Mesenchymal stem cell (in vitro differentiated cells and primary cell): ENCODE measurements around the gene CNBP.

ENCODE experiments used
- DNase-seq: peaks from one replicate; pipeline ENCODE4 v3.0.0-alpha.2; 2013
- H2AFZ ChIP-seq: one replicate; pipeline ENCODE4 v1.6.1; 2013; ENCODE audit warnings: low read depth, mild to moderate bottlenecking, control low read depth, inconsistent platforms, low read length, moderate library complexity
- H2AK5ac ChIP-seq: 2 replicates; pipeline ENCODE4 v1.6.1; 2013; ENCODE audit warnings: low read length, moderate library complexity, mild to moderate bottlenecking, inconsistent platforms; ENCODE audit not compliant: severe bottlenecking
- H2BK120ac ChIP-seq: one replicate; pipeline ENCODE4 v1.6.1; 2013; ENCODE audit warnings: low read depth, mild to moderate bottlenecking, inconsistent platforms, low read length, moderate library complexity
- H2BK12ac ChIP-seq, 2 experiments: one replicate each; pipeline ENCODE4 v1.6.1; 2013; ENCODE audit warnings: inconsistent platforms in 2 of 2, low read length in 2 of 2, mild to moderate bottlenecking in 2 of 2, moderate library complexity in 2 of 2, control low read depth in 1 of 2
- H2BK15ac ChIP-seq: one replicate; pipeline ENCODE4 v1.6.1; 2013; ENCODE audit warnings: mild to moderate bottlenecking, low read depth, inconsistent platforms; ENCODE audit not compliant: poor library complexity, severe bottlenecking
- H2BK5ac ChIP-seq: 2 replicates; pipeline ENCODE4 v1.6.1; 2013; ENCODE audit warnings: low read depth, mild to moderate bottlenecking, low read length, control low read depth, inconsistent platforms; ENCODE audit not compliant: poor library complexity, severe bottlenecking
- H3K14ac ChIP-seq, 2 experiments: one replicate each; pipeline ENCODE4 v1.6.1; 2013; ENCODE audit warnings: inconsistent platforms in 2 of 2, low read length in 2 of 2, control low read depth in 1 of 2, mild to moderate bottlenecking in 1 of 2, moderate library complexity in 1 of 2
- H3K18ac ChIP-seq, 2 experiments: one replicate each; pipeline ENCODE4 v1.6.1; 2013; ENCODE audit warnings: inconsistent platforms in 2 of 2, low read length in 2 of 2, control low read depth in 1 of 2, low read depth in 1 of 2, mild to moderate bottlenecking in 1 of 2
- H3K23ac ChIP-seq, 2 experiments: one replicate each; pipeline ENCODE4 v1.6.1; 2013; ENCODE audit warnings: inconsistent platforms in 2 of 2, low read length in 2 of 2, mild to moderate bottlenecking in 2 of 2, moderate library complexity in 2 of 2, control low read depth in 1 of 2
- H3K27ac ChIP-seq: 2 replicates; pipeline ENCODE4 v1.5.1; 2013; ENCODE audit warnings: mild to moderate bottlenecking, moderate library complexity, low read length, control low read depth, inconsistent platforms; ENCODE audit not compliant: poor library complexity, severe bottlenecking
- H3K27me3 ChIP-seq, 2 experiments: 2 replicates each; pipeline versions ENCODE4 v1.6.1 to v1.7.0; 2013; ENCODE audit warnings: low read length in 2 of 2, mild to moderate bottlenecking in 2 of 2, moderate library complexity in 2 of 2, control low read depth in 1 of 2, inconsistent platforms in 1 of 2; ENCODE audit not compliant: control insufficient read depth in 1 of 2, insufficient read depth in 1 of 2
- H3K36me3 ChIP-seq, 2 experiments: 2 replicates each; pipeline versions ENCODE4 v1.6.1 to v1.7.0; 2013; ENCODE audit warnings: low read length in 2 of 2, control low read depth in 1 of 2, inconsistent platforms in 1 of 2, low read depth in 1 of 2, mild to moderate bottlenecking in 1 of 2; ENCODE audit not compliant: insufficient read depth in 2 of 2, control insufficient read depth in 1 of 2
- H3K4ac ChIP-seq, 2 experiments: one replicate each; pipeline ENCODE4 v1.6.1; 2013; ENCODE audit warnings: inconsistent platforms in 2 of 2, low read length in 2 of 2, mild to moderate bottlenecking in 2 of 2, moderate library complexity in 2 of 2, control low read depth in 1 of 2, low read depth in 1 of 2
- H3K4me1 ChIP-seq: 2 replicates; pipeline ENCODE4 v1.6.1; 2013; ENCODE audit warnings: low read depth, low read length, control low read depth; ENCODE audit not compliant: control insufficient read depth, insufficient read depth
- H3K4me2 ChIP-seq: 2 replicates; pipeline ENCODE4 v1.6.1; 2013; ENCODE audit warnings: low read length, mild to moderate bottlenecking, inconsistent platforms; ENCODE audit not compliant: poor library complexity, severe bottlenecking
- H3K4me3 ChIP-seq, 2 experiments: 2 replicates each; pipeline versions ENCODE4 v1.5.1 to v1.7.0; 2013; ENCODE audit warnings: low read length in 2 of 2, mild to moderate bottlenecking in 2 of 2, control low read depth in 1 of 2, low read depth in 1 of 2; ENCODE audit not compliant: insufficient read depth in 1 of 2
- H3K79me1 ChIP-seq: replicated peaks from 2 replicates; pipeline ENCODE4 v1.6.1; 2013; ENCODE audit warnings: mild to moderate bottlenecking, control low read depth, low read length, inconsistent platforms; ENCODE audit not compliant: poor library complexity, severe bottlenecking
- H3K9ac ChIP-seq: 2 replicates; pipeline ENCODE4 v1.7.0; 2013; ENCODE audit warnings: mild to moderate bottlenecking, low read length, moderate library complexity
- H3K9me3 ChIP-seq: 2 replicates; pipeline ENCODE4 v1.7.0; 2013; ENCODE audit warnings: mild to moderate bottlenecking, low read length; ENCODE audit not compliant: control insufficient read depth
- H4K8ac ChIP-seq: one replicate; pipeline ENCODE4 v1.6.1; 2013; ENCODE audit warnings: inconsistent platforms, mild to moderate bottlenecking, low read length, moderate library complexity
- H4K91ac ChIP-seq: one replicate; pipeline ENCODE4 v1.6.1; 2013; ENCODE audit warnings: mild to moderate bottlenecking, low read length, inconsistent platforms
- WGBS: methylation state at CpG from one replicate; pipeline ENCODE4 v1.1.7; 2013; ENCODE audit warnings: mixed read lengths; 5-methylcytosine and 5-hydroxymethylcytosine counted together

Gene CNBP

DNA sequence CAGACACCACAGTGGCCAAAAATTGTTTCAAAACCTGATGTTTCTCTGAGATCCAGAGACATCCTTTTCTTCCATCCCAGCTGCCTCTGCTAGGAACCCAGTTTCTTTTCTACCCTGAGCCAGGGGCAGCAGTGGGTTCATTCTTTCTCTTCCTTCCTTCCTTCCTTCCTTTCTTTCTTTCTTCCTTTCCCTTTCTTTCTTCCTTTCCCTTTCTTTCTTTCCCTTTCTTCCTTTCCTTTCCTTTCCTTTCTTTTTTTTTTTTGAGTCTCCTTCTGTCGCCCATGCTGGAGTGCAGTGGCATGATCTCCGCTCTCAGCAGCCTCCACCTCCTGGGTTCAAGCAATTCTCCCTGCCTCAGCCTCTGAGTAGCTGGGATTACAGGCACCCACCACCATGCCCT, 35.0 kb upstream of the CNBP start:
- H3K4me3 ChIP-seq = no peak overlapping the region
- peaks cover 0 to 4% of the 10 kb centered on the region in 2 experiments for H3K27me3 ChIP-seq
- H3K36me3 ChIP-seq = no peaks in the 10 kb centered on the region
- H2BK12ac ChIP-seq = no peak overlapping the region
- no peak overlapping the region for H2BK5ac ChIP-seq
- no peak overlapping the region for H4K8ac ChIP-seq
- H3K14ac ChIP-seq = no peak overlapping the region
- 94% methylated on average over 2 of the region's 2 CpGs for WGBS
- H2AFZ ChIP-seq = no peak overlapping the region
- no peak overlapping the region for H2BK15ac ChIP-seq
- no peaks in the 10 kb centered on the region for H3K79me1 ChIP-seq
- no peak overlapping the region for H3K23ac ChIP-seq
- H3K18ac ChIP-seq = no peak overlapping the region
- H3K27ac ChIP-seq = no peak overlapping the region
- H3K9me3 ChIP-seq = no peaks in the 10 kb centered on the region
- no peak overlapping the region for H4K91ac ChIP-seq
- H2BK120ac ChIP-seq = no peak overlapping the region
- H3K4me1 ChIP-seq = no peaks in the 10 kb centered on the region
- no peak overlapping the region for H3K9ac ChIP-seq
- DNase-seq = no peak
- H3K4ac ChIP-seq = no peak overlapping the region
- no peak overlapping the region for H3K4me2 ChIP-seq
- H2AK5ac ChIP-seq = no peak overlapping the region

- Histone ChIP-seq H3K27ac (no peak overlapping the region), H3K79me1 (no peaks in the 10 kb centered on the region), H2AK5ac (no peak overlapping the region), H2BK5ac (no peak overlapping the region), H2BK120ac (no peak overlapping the region), H3K23ac (no peak overlapping the region), H4K91ac (no peak overlapping the region), H3K36me3 (no peaks in the 10 kb centered on the region), H3K14ac (no peak overlapping the region), H2BK15ac (no peak overlapping the region), H3K18ac (no peak overlapping the region), H3K9me3 (no peaks in the 10 kb centered on the region), H2AFZ (no peak overlapping the region), H3K4me3 (no peak overlapping the region), H4K8ac (no peak overlapping the region), H2BK12ac (no peak overlapping the region), H3K4me2 (no peak overlapping the region), H3K4me1 (peaks cover 5% of the 10 kb centered on the region), H3K9ac (no peak overlapping the region), H3K27me3 (peaks cover 0 to 4% of the 10 kb centered on the region in 2 experiments), H3K4ac (no peak overlapping the region)
- no peak for DNase-seq
- WGBS = 97% methylated on average over 3 of the region's 5 CpGs
These were observed 29.5 kb upstream of the CNBP start for GRCh38 chr3:129213238-129213637.

- no peak overlapping the region for H3K23ac ChIP-seq
- peak overlapping the region in 1 of 2 experiments; percentile 46 for H3K18ac ChIP-seq
- peak overlapping the region in 1 of 2 experiments; percentile 36 for H3K4me3 ChIP-seq
- H3K27ac ChIP-seq = peak overlapping the region; percentile 4
- H3K9ac ChIP-seq = peak overlapping the region; percentile 36
- H3K4me1 ChIP-seq = peaks cover 5% of the 10 kb centered on the region
- H4K8ac ChIP-seq = peak overlapping the region; percentile 1
- WGBS = 53% methylated on average over 6 of the region's 6 CpGs
- no peak overlapping the region for H2AK5ac ChIP-seq
- H2BK12ac ChIP-seq = no peak overlapping the region
- peak; percentile 43 for DNase-seq
- no peak overlapping the region for H2BK5ac ChIP-seq
- H3K36me3 ChIP-seq = no peaks in the 10 kb centered on the region
- H2BK15ac ChIP-seq = no peak overlapping the region
- H3K4me2 ChIP-seq = peak overlapping the region; percentile 3
- H3K9me3 ChIP-seq = no peaks in the 10 kb centered on the region
- no peak overlapping the region for H3K4ac ChIP-seq
- H4K91ac ChIP-seq = no peak overlapping the region
- peak overlapping the region; percentile 58 for H2AFZ ChIP-seq
- H3K14ac ChIP-seq = no peak overlapping the region
- H2BK120ac ChIP-seq = no peak overlapping the region
- H3K79me1 ChIP-seq = no peaks in the 10 kb centered on the region
- H3K27me3 ChIP-seq = no peaks in the 10 kb centered on the region
These were observed 28.1 kb upstream of the CNBP start for GRCh38 chr3:129211772-129212171.

DNA sequence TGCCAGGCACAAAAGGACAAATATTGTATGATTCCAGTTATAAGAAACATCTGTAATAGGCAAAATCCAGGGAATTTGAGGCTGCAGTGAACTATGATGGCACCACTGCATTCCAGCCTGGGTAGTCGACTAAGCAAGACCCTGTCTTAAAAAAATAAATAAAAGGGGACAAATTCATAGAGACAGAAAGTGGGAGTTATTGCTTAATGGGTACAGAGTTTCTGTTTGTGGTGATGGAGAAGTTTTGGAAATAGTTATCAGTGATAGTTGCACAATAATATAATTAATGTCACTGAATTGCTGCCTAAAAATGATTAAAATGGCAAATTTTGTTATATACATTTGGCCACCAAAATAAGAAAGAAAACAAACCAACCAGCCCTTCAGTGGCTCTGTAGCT, 27.6 kb upstream of the CNBP start:
- WGBS = 88% methylated on average over 1 of the region's 1 CpG
- H2BK12ac ChIP-seq = no peak overlapping the region
- peak overlapping the region; percentile 58 for H2AFZ ChIP-seq
- no peak overlapping the region for H4K8ac ChIP-seq
- no peak overlapping the region for H3K4ac ChIP-seq
- no peak overlapping the region for H3K23ac ChIP-seq
- no peaks in the 10 kb centered on the region for H3K79me1 ChIP-seq
- no peaks in the 10 kb centered on the region for H3K9me3 ChIP-seq
- H3K4me3 ChIP-seq = peak overlapping the region in 1 of 2 experiments; percentile 36
- H2AK5ac ChIP-seq = no peak overlapping the region
- no peak overlapping the region for H2BK5ac ChIP-seq
- H2BK120ac ChIP-seq = no peak overlapping the region
- H3K4me1 ChIP-seq = peaks cover 5% of the 10 kb centered on the region
- H3K4me2 ChIP-seq = peak overlapping the region; percentile 3
- H3K14ac ChIP-seq = no peak overlapping the region
- no peak for DNase-seq
- no peaks in the 10 kb centered on the region for H3K27me3 ChIP-seq
- no peak overlapping the region for H2BK15ac ChIP-seq
- no peaks in the 10 kb centered on the region for H3K36me3 ChIP-seq
- peak overlapping the region; percentile 36 for H3K9ac ChIP-seq
- no peak overlapping the region for H4K91ac ChIP-seq
- peak overlapping the region; percentile 4 for H3K27ac ChIP-seq
- no peak overlapping the region for H3K18ac ChIP-seq
